Neural crest cell (in vitro differentiated cells): ENCODE results near the gene TCF7. TPM values are rescaled to one million over a fixed set of nuclear protein-coding genes. Genes with fewer than 3 reads are reported as not detected.
A peak's percentile ranks its signal among the peaks of the same experiment; 100 is the strongest.

Experiments used
- DNase-seq: peaks from one replicate; pipeline ENCODE4 v3.0.0; 2021; ENCODE audit warnings: low read depth, mixed read lengths, low spot score
- H3K27ac Mint-ChIP-seq: one replicate; pipeline ENCODE4 v1.8.0; 2021; ENCODE audit warnings: mild to moderate bottlenecking, mixed read lengths; ENCODE audit not compliant: unreplicated experiment
- H3K27me3 Mint-ChIP-seq: 2 replicates; pipeline ENCODE4 v1.8.0; 2021; ENCODE audit warnings: low read depth, mild to moderate bottlenecking, mixed read lengths
- H3K36me3 Mint-ChIP-seq: 2 replicates; pipeline ENCODE4 v1.8.0; 2021; ENCODE audit warnings: low read depth, mild to moderate bottlenecking, mixed read lengths
- H3K4me1 Mint-ChIP-seq: 2 replicates; pipeline ENCODE4 v1.8.0; 2021; ENCODE audit warnings: mixed read lengths
- H3K4me3 Mint-ChIP-seq: one replicate; pipeline ENCODE4 v1.8.0; 2021; ENCODE audit warnings: mild to moderate bottlenecking, mixed read lengths
- H3K9me3 Mint-ChIP-seq: 2 replicates; pipeline ENCODE4 v1.8.0; 2021; ENCODE audit warnings: mixed read lengths
- CTCF ChIP-seq: fragments of 200-600 bp; sonication (generic); conservative IDR thresholded peaks from 2 replicates; pipeline ENCODE4 v1.5.0; 2021; ENCODE audit warnings: antibody characterized with exemption, mild to moderate bottlenecking
- total RNA-seq: library from RNA; stranded (reverse); gene quantifications from 2 replicates; pipeline ENCODE4 v1.2.1, GENCODE V29; 2021

The TCF7 gene
- total RNA-seq, 1 donor from 2014 or later: 18.0 TPM

- TF ChIP-seq CTCF: no peak
- H3K36me3 Mint-ChIP-seq: no peaks in the 10 kb centered on the region
- no peaks in the 10 kb centered on the region for H3K9me3 Mint-ChIP-seq
- H3K27me3 Mint-ChIP-seq: peaks cover 27% of the 10 kb centered on the region
- no peak overlapping the region for H3K4me3 Mint-ChIP-seq
- DNase-seq: no peak
- H3K27ac Mint-ChIP-seq: no peak overlapping the region
- H3K4me1 Mint-ChIP-seq: peaks cover 19% of the 10 kb centered on the region
Observed at GRCh38 chr5:134110382-134110781, 4.1 kb upstream of the TCF7 start.

- peaks cover 19% of the 10 kb centered on the region for H3K4me1 Mint-ChIP-seq
- peak overlapping the region; percentile 56 for H3K4me3 Mint-ChIP-seq
- peaks cover 27% of the 10 kb centered on the region for H3K27me3 Mint-ChIP-seq
- no peaks in the 10 kb centered on the region for H3K36me3 Mint-ChIP-seq
- H3K9me3 Mint-ChIP-seq: no peaks in the 10 kb centered on the region
- no peak for DNase-seq
- TF ChIP-seq CTCF: no peak
- H3K27ac Mint-ChIP-seq: no peak overlapping the region
Observed at GRCh38 chr5:134111741-134112647, 2.5 kb upstream of the TCF7 start.

GRCh38 chr5:134112726-134113362 lies 1.6 kb upstream of the TCF7 start:
- Mint-ChIP-seq H3K9me3 (no peaks in the 10 kb centered on the region), H3K27ac (no peak overlapping the region), H3K36me3 (no peaks in the 10 kb centered on the region), H3K4me3 (peak overlapping the region; percentile 61), H3K27me3 (peaks cover 27% of the 10 kb centered on the region), H3K4me1 (peaks cover 19% of the 10 kb centered on the region)
- no peak for DNase-seq
- no peak for TF ChIP-seq CTCF

GRCh38 chr5:134113363-134113889 lies 1.1 kb upstream of the TCF7 start:
- Mint-ChIP-seq H3K27me3 (peaks cover 27% of the 10 kb centered on the region), H3K27ac (no peak overlapping the region), H3K36me3 (no peaks in the 10 kb centered on the region), H3K9me3 (no peaks in the 10 kb centered on the region), H3K4me3 (peak overlapping the region; percentile 93), H3K4me1 (peaks cover 19% of the 10 kb centered on the region)
- DNase-seq: no peak
- no peak for TF ChIP-seq CTCF

GRCh38 chr5:134114886-134115805 lies 665 bp downstream of the TCF7 start:
- Mint-ChIP-seq H3K36me3 (no peaks in the 10 kb centered on the region), H3K27me3 (peaks cover 27% of the 10 kb centered on the region), H3K4me1 (peaks cover 19% of the 10 kb centered on the region), H3K4me3 (peak overlapping the region; percentile 82), H3K27ac (no peak overlapping the region), H3K9me3 (no peaks in the 10 kb centered on the region)
- DNase-seq: peak; percentile 25
- TF ChIP-seq CTCF: no peak
